ENCODE results near the gene HPCAL1.

HPCAL1 gene

GRCh38 chr2:10469955-10470608 lies 167.4 kb downstream of the HPCAL1 start:
- in situ Hi-C loops (cut with HindIII; ENCODE audit: low pct_unique_long_range_greater_than_20kb, low sequenced_read_pairs): no loop called here
- no peak for DNase-seq (ENCODE audit: low read depth in 1 of 2, low spot score in 1 of 2)
- TF ChIP-seq JUND (IDR thresholded peaks at IDR 0.05; ENCODE audit: low read depth): no peak

DNA sequence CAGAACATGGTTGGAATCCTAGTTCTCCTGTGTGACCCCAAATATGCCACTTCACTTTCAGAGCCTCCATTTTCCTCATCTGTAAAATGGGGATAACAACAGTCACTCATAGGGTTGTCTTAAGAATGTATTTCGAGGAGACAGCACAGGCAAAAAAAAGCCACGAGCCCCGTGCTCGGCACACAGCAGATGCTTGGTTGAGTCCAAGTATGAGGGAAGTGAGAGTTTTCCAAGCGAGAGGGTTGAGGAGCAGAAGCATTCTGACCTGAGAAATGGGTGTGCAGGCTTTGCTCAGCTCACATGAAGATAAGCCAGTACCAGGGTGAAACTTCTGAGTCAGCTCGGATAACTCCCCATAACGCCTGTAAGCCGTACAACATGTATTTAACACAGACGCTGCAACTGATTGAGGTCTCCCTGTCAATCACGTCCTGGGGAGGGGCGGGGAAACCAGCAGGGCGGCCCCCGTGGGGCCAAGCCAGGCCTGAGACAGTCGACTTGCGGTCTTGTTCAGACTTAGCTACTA lies 168.4 kb downstream of the HPCAL1 start:
- in situ Hi-C loops (cut with HindIII; ENCODE audit: low pct_unique_long_range_greater_than_20kb, low sequenced_read_pairs): no loop called here
- TF ChIP-seq JUND (IDR thresholded peaks at IDR 0.05; ENCODE audit: low read depth): no peak
- DNase-seq (ENCODE audit: low read depth in 1 of 2, low spot score in 1 of 2): no peak

- TF ChIP-seq JUND (IDR thresholded peaks at IDR 0.05; ENCODE audit: low read depth): no peak
- DNase-seq (ENCODE audit: low read depth in 1 of 2, low spot score in 1 of 2): no peak
- in situ Hi-C loops (cut with HindIII; ENCODE audit: low pct_unique_long_range_greater_than_20kb, low sequenced_read_pairs): no loop called here
Observed at GRCh38 chr2:10471955-10472354, 169.3 kb downstream of the HPCAL1 start.

DNA sequence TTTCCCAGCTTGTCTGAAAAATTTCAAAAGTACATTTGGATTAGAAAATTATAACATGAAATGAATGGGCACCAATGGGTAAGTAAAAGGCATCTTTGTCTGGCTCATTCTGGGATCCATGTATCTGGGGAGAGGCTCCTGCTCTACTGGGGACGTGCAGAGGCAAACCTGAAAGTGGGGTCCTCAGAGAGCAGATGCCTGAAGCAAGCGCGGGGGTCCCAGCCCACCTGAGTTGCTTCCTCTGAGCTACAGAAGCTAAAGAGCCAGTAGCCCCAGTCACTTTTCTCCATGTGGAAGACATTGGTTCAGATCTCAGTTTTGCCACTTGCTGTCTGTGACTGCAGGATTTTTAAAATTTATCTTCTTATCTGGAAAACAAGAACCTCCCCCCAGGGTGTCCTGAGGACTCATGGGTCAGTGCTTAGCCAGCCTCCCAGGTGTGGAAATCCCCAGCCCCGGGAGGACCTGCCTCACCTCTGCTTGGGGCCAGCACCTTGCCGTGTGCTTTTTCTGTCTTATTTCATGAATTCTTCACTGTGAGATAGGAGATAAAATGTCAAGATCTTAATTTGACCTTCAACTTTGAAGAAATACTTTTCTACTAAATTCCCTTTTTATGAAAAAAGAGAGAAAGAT lies 170.5 kb downstream of the HPCAL1 start:
- no peak for TF ChIP-seq JUND (IDR thresholded peaks at IDR 0.05; ENCODE audit: low read depth)
- in situ Hi-C loops (cut with HindIII; ENCODE audit: low pct_unique_long_range_greater_than_20kb, low sequenced_read_pairs): no loop called here
- no peak for DNase-seq (ENCODE audit: low read depth in 1 of 2, low spot score in 1 of 2)

DNA sequence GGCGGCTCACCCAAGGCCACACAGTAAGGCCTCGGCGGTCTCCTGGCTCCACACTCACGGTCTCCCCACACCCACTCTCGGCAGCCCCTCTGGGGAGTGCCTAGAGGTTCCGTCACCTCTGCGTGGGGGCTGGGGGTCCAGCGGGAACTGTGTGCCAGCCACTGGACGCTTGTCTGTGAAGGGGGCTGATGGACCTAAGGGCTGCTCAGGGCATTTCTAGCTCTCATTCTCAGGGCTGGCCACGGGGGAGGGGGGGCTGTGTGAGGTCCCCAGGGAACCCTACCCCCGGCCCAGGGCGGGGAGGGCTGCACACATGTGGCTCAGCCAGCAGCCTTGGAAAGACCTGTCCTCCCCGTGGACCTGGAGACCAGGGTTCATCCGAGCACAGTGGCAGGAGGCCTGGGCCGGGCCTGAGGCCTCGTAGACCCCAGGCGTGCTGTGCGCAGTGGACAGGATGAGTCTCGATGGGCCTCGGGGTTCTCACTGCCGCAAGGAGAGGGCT lies 172.6 kb downstream of the HPCAL1 start:
- in situ Hi-C loops (cut with HindIII; ENCODE audit: low pct_unique_long_range_greater_than_20kb, low sequenced_read_pairs): no loop called here
- no peak for DNase-seq (ENCODE audit: low read depth in 1 of 2, low spot score in 1 of 2)
- no peak for TF ChIP-seq JUND (IDR thresholded peaks at IDR 0.05; ENCODE audit: low read depth)

DNA sequence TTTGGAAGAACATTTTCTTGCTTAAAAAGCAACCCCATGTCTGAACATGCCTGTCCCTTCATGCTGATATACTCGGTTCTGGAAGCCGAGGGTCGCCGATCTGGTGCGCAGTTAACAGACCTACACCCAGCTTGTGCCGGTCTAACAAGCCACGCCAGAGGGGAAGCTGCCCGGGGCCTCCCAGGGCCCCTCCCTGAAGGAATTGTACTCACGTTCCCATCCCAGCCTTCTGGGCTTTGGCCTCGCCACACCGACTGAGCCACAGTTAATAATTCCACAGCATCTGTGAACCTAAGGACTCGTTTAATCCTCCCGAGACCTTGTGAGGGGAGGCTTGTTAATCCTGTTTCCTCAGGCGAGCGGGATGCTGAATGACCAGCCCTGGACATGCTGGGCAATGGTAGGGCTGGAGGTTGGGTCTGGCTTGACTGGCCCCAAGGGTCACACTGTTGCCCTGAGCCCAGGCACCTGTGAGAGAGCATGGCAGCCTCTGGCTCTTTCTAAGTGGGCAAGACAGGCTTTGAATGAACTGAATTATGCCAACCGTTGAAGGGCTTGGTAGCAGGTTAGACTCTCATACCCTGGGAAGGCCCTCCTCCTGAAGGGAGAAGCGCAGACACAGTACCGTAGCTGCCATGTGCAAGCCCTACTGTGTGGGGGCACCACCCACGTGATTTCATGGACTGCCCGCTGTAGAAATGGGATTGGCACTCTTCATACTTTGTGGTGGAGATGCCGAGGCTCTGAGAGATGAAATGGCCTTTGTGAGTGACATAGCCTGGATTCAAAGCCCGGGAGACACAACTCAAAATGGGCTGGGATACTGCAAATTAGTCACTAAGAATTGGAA lies 173.3 kb downstream of the HPCAL1 start:
- DNase-seq (ENCODE audit: low read depth in 1 of 2, low spot score in 1 of 2): no peak
- TF ChIP-seq JUND (IDR thresholded peaks at IDR 0.05; ENCODE audit: low read depth): no peak
- in situ Hi-C loops (cut with HindIII; ENCODE audit: low pct_unique_long_range_greater_than_20kb, low sequenced_read_pairs): no loop called here

DNA sequence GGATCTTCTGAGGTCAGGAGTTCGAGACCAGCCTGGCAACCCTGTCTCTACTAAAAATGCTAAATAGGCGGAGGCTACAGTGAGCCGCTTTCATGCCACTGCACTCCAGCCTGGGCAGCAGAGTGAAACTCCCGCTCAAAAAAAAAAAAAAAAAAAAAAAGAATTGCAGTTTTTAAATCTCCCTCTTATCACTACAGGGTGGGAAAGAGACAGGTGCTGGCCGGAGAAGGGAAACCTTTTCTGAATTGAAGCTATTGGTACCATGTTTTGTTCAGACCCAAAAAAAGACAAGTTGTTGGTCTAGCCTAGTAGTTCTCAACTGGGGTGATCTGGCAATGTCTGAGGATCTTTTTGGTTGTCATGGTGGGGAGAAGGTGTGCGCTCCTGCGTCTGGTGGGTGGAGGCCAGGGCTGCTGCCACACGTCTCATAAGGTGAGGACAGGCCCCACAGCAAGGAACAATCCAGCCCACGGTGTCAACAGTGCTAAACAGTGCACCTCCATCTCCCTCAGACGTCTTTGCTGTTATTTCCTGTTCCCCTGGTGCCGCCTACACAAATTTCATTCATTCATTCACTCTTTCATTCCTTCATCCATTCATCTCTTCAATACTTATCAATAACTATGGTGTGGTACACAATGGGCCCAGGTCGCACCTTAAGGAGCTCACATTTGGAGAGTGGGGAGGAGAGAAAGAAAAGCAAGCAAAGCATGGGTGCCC lies 174.2 kb downstream of the HPCAL1 start:
- in situ Hi-C loops (cut with HindIII; ENCODE audit: low pct_unique_long_range_greater_than_20kb, low sequenced_read_pairs): no loop called here
- no peak for DNase-seq (ENCODE audit: low read depth in 1 of 2, low spot score in 1 of 2)
- no peak for TF ChIP-seq JUND (IDR thresholded peaks at IDR 0.05; ENCODE audit: low read depth)
